ENCODE measurements around the gene PPP2R3A. TPM values are rescaled to one million over a fixed set of nuclear protein-coding genes. Genes with fewer than 3 reads are reported as not detected.
A peak's percentile ranks its signal among the peaks of the same experiment; 100 is the strongest.

PPP2R3A gene
- total RNA-seq, 6 experiments from 2014 or later: 21.2 to 26.1 (median 24.8) TPM

DNA sequence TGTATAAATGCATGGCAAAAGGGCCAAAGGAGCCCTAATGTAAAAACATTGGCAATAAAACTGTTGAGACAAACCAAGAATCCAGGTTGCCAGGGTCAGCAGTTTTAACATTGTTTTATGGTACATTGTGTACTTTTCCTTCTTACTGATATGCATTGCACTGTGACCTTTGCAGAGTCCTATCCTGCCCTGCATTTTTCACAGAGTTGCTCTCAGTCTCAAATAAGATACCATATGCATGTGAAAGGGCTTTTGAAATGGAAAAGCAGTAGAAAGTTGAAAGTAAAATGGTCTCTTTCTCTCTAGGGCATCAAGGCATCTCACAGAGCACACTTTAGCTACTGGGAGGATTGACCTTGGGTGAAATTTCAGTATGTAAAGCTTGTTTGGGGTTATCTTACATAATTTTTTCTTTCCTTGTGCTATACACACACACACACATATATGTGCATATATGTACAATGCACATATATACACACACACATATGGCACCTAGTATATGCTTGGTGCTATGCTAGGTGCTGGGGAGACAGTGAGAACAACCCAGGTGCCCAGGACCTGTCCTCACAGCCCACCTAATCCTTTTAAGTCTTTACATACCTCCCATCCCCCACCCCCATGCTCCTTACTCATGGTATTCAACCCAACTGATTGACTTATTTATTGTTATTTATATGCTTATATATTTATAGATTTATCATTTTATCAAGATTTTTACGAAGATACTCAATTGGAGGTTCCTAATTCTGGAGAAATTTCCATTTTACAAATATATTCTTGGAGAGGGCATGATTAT is 1.2 kb upstream of the PPP2R3A start:
- no peak for DNase-seq
- Mint-ChIP-seq H3K36me3 (ENCODE audit: low read depth) (peaks cover 22% of the 10 kb centered on the region), H3K9me3 (peaks cover 20% of the 10 kb centered on the region), H3K27ac (no peak overlapping the region), H3K4me1 (ENCODE audit: low read depth) (peaks cover 34% of the 10 kb centered on the region), H3K27me3 (ENCODE audit: insufficient read depth) (no peaks in the 10 kb centered on the region; the same call in 1 of the 2 replicates), H3K4me3 (peak overlapping the region; percentile 94)
- TF ChIP-seq, protein P1, sequence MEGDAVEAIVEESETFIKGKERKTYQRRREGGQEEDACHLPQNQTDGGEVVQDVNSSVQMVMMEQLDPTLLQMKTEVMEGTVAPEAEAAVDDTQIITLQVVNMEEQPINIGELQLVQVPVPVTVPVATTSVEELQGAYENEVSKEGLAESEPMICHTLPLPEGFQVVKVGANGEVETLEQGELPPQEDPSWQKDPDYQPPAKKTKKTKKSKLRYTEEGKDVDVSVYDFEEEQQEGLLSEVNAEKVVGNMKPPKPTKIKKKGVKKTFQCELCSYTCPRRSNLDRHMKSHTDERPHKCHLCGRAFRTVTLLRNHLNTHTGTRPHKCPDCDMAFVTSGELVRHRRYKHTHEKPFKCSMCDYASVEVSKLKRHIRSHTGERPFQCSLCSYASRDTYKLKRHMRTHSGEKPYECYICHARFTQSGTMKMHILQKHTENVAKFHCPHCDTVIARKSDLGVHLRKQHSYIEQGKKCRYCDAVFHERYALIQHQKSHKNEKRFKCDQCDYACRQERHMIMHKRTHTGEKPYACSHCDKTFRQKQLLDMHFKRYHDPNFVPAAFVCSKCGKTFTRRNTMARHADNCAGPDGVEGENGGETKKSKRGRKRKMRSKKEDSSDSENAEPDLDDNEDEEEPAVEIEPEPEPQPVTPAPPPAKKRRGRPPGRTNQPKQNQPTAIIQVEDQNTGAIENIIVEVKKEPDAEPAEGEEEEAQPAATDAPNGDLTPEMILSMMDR (IDR thresholded peaks at IDR 0.05): no peak

DNA sequence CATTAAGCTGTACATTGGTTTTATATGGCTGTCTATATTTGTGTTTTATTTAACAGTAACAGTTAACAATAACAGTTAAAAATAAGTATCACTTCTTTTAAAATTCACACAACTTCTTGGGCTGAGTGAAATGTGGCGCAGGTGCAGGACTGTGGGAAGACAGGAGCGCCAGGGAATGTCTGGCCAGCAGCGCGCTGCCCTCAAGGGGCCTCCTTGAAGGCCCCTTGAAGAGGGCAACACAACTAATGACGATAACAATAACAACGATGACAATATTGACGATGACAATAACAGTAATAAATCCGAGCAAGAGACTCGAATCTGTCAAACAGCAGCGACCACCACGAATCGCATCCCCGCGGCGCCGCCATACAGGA is 411 bp upstream of the PPP2R3A start:
- TF ChIP-seq, protein P1 (IDR thresholded peaks at IDR 0.05): no peak
- H3K36me3 Mint-ChIP-seq (ENCODE audit: low read depth): peaks cover 23% of the 10 kb centered on the region

GRCh38 chr3:135966271-135966961 is 888 bp downstream of the PPP2R3A start:
- H3K4me3 Mint-ChIP-seq: peak overlapping the region; percentile 94

More for the DNA sequence above, 411 bp upstream of the PPP2R3A start:
- peaks cover 41% of the 10 kb centered on the region for H3K4me1 Mint-ChIP-seq (ENCODE audit: low read depth)
- DNase-seq: no peak
- H3K27ac Mint-ChIP-seq: peak overlapping the region; percentile 72
- no peaks in the 10 kb centered on the region; the same call in 1 of the 2 replicates for H3K27me3 Mint-ChIP-seq (ENCODE audit: insufficient read depth)
- H3K4me3 Mint-ChIP-seq: peak overlapping the region; percentile 94
- peaks cover 12% of the 10 kb centered on the region for H3K9me3 Mint-ChIP-seq

GRCh38 chr3:135966962-135967274 is 1.4 kb downstream of the PPP2R3A start:
- Mint-ChIP-seq H3K27me3 (ENCODE audit: insufficient read depth) (no peaks in the 10 kb centered on the region; the same call in 1 of the 2 replicates), H3K4me3 (peak overlapping the region; percentile 94), H3K36me3 (ENCODE audit: low read depth) (peaks cover 32% of the 10 kb centered on the region), H3K4me1 (ENCODE audit: low read depth) (peaks cover 53% of the 10 kb centered on the region), H3K27ac (peak overlapping the region; percentile 83), H3K9me3 (no peaks in the 10 kb centered on the region)
- TF ChIP-seq, protein P1 (IDR thresholded peaks at IDR 0.05): no peak
- no peak for DNase-seq

More at GRCh38 chr3:135966271-135966961, 888 bp downstream of the PPP2R3A start:
- Mint-ChIP-seq H3K27me3 (ENCODE audit: insufficient read depth) (no peaks in the 10 kb centered on the region; the same call in 1 of the 2 replicates), H3K9me3 (peaks cover under 1% of the 10 kb centered on the region), H3K36me3 (ENCODE audit: low read depth) (peaks cover 32% of the 10 kb centered on the region), H3K27ac (peak overlapping the region; percentile 83), H3K4me1 (ENCODE audit: low read depth) (peaks cover 53% of the 10 kb centered on the region)
- TF ChIP-seq, protein P1 (IDR thresholded peaks at IDR 0.05): peak; percentile 6; the same call in 1 of the 2 replicates
- DNase-seq: no peak

DNA sequence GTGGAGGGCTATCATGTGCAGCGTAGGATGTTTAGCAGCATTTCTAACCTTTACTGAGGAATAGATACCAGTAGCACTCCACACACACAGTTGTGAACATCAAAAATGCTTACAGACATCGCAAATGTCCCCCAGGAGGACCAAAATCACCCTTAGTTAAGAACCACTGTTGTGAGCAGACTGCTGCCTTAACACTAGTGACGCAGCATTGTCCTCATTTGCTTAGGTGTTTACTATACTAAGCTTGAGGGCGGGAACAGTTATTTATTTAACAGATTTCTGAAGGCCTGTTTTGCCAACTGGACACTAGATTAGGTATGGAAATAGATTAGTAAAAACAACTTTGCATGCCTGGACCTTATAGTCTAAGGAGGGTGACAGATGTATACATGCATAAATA is 2.3 kb downstream of the PPP2R3A start:
- Mint-ChIP-seq H3K27me3 (ENCODE audit: insufficient read depth) (no peaks in the 10 kb centered on the region; the same call in 1 of the 2 replicates), H3K9me3 (no peaks in the 10 kb centered on the region), H3K36me3 (ENCODE audit: low read depth) (peaks cover 32% of the 10 kb centered on the region), H3K27ac (peak overlapping the region; percentile 63), H3K4me3 (peak overlapping the region; percentile 94), H3K4me1 (ENCODE audit: low read depth) (peaks cover 63% of the 10 kb centered on the region)
- TF ChIP-seq, protein P1 (IDR thresholded peaks at IDR 0.05): no peak
- DNase-seq: no peak
